GM21390 (cell line): ENCODE measurements around the gene CBX2.

Experiments
- ATAC-seq: cut with Tn5 transposase; IDR thresholded peaks from one replicate; pipeline ENCODE4 v1.9.1; 2021; ENCODE audit not compliant: unreplicated experiment

The CBX2 gene

DNA sequence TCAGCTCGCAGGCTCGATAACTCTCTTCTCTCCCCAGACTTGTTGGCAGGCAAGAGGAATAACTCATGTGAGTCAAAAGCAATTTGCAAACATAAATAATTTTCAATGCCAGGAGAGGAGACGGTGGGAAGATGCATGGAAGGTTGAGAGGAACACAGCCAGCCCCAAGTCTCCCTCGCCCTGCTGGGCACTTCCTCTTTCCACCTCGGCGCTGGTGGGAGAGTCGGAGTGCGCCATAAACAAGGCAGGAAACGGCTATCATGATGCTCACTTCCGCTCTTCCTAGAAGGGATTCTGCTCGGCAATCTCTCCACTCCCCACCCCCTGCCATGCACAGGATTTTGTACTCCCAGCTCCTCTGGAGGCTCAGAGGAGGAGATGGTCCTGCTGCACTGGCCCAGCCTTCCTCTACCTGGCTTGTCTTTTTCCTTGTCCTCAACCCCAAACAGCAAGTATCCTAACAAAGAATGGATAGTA, 48.3 kb downstream of the CBX2 start:
- no peak for ATAC-seq

- no peak for ATAC-seq
These were observed 49.1 kb downstream of the CBX2 start for GRCh38 chr17:79826841-79827578.

DNA sequence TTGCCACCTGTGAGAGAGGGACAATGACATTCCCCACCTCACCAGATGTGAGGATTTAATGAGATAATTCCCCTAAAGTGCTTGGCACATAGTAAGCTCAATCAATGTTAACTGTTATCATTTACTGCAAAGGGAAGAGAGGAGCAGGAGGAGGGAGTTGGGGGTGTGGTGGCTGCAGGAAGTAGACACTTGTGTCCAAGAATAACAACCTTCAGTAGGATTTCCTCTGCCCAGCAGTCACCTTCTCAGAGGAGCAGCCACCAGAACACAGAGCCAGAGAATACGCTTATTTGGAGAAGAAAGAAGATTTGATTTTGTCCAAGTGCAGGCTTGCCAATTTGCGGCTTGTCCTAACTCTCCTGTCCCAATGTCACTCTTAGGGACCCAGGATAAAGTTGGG, 51.1 kb downstream of the CBX2 start:
- ATAC-seq: no peak

GRCh38 chr17:79829457-79829856, 51.5 kb downstream of the CBX2 start:
- ATAC-seq: no peak

DNA sequence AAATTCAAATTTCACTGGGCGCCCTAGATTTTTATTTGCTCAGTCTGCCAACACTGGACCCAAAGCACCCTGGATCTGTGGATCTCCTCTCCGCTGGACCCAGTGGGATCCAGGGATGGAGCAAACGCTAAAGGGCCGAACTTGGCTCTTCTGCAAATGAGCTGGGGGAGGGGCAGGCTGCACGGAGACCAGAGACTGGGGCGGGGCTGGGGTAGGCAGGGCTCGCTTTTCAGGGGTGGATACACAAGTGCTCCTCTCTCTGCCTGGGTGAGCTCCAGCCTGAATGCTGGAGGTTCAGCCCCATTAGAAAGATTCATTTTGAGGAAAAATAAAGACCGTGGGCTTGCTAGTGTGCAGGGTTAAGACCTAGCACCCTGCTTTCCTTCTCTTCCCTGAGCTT, 52.4 kb downstream of the CBX2 start:
- no peak for ATAC-seq

- no peak for ATAC-seq
These were observed 52.9 kb downstream of the CBX2 start for GRCh38 chr17:79830763-79831264.

GRCh38 chr17:79831265-79832217, 53.6 kb downstream of the CBX2 start:
- no peak for ATAC-seq

- ATAC-seq: no peak
These were observed 54.5 kb downstream of the CBX2 start for GRCh38 chr17:79832218-79833109.

GRCh38 chr17:79833110-79833450, 55.1 kb downstream of the CBX2 start:
- no peak for ATAC-seq

DNA sequence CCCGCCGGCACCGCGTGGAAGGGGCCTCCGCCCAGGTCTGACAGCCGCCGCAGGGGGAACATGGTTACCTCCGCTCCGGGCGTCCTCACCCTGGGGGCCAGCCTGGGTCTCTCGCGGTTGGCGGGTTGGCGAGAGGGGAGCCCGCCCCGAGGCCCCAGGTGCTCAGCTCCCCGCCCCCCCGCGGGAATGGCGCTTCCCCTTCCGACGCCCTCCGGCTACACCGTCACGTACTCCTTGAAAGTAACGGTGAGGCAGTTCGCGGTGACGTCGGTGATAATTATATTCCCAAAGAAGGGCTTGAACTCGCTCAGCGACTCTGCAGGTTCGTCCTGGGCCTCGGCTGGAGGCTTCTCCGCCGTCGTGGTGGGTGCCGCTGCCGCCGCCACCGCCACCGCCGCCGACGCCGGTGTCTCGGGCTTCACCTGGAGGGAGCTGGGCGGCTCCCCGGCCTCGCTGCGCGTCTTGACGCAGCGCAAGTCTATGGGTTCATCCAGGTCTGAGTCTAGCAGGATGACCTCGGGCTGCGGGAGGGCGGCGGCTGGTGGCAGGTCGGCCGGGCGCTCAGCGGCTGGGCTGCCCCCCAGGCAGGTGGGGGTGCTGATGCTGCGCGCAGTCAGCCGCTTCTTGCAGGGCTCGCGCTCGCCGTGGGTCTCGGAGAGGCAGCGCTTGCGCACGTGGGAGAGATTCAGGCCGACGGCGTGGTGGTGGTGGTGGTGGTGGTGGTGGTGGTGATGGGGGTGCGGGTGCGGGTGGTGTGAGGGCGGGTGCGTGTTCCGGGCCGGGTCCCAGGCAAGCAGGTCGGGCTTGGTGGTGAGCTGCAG, 56.0 kb downstream of the CBX2 start:
- ATAC-seq: no peak

- ATAC-seq: no peak
These were observed 56.9 kb downstream of the CBX2 start for GRCh38 chr17:79834565-79835469.

DNA sequence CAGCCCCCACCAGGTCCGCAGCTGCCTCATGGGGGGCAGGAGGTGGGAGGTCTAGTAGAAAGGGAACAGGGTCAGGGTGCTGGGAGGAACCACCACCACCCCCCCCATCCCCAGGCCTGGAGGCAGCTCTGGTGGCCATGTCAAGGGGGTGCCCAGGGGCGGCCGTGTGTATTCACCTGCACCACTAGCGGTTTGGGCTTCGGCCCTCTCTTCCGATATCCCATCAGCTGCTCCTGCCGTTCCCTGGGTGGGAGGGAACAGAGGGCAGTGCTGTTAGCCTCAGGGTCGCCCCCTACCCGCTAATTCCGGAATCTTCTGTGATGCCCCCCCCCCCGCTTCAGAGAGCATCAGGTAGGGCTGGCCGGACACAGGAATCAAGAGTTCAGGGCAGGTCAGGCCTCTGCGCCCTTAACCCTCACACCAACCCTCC, 57.5 kb downstream of the CBX2 start:
- ATAC-seq: no peak

DNA sequence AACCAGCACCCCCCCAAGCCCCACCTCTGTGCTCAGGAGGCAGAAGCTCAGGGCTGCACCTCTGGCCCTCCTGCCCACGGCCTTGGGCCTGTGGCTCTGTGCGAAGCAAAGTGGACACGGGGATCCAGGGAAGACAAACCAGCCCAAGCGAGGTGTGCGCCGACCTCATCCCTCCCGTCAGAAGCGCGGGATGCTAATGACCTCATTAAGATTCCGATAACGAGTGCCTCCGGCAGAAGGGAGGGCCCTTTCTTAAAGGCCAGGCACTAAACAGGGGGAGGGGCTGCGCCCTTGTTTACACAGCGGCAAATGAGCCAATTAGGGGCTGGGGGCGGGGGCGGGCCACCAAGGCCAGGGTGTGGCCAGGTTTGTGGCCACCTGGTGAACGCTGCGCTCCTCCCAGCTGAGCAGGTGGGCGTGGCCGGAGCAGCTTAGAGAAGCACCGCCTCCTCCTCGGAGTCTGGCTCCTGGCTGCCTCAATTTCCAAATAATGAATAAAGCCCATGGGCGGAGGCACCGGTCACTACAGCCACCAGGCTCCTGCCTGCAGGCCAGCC, 58.1 kb downstream of the CBX2 start:
- ATAC-seq: no peak

GRCh38 chr17:79836510-79836971, 58.6 kb downstream of the CBX2 start:
- no peak for ATAC-seq

- ATAC-seq: no peak
These were observed 59.3 kb downstream of the CBX2 start for GRCh38 chr17:79836972-79837887.
